ENCODE measurements around the gene MRGPRX1.
"Not testable (repeated sequence)": the region's sequence is repeated elsewhere in the genome, so short reads cannot be mapped to it uniquely, and the experiment has no call there.

MRGPRX1 gene

GRCh38 chr11:18936002-18936673 lies 3.1 kb downstream of the MRGPRX1 start:
- Histone ChIP-seq H3K79me2 (ENCODE audit: insufficient read depth, low read length) (no peaks in the 10 kb centered on the region), H3K9me2 (replicated peaks; ENCODE audit: insufficient read depth, low read length) (no peaks in the 10 kb centered on the region), H3K9ac (ENCODE audit: low read length) (no peak overlapping the region), H4K20me1 (ENCODE audit: low read depth, low read length) (no peaks in the 10 kb centered on the region), H3K4me3 (ENCODE audit: insufficient read depth, low read length, poor library complexity, severe bottlenecking) (no peak overlapping the region), H2AFZ (ENCODE audit: low read depth, low read length, severe bottlenecking) (no peak overlapping the region), H3F3A (ENCODE audit: insufficient read depth) (no peaks in the 10 kb centered on the region), H3K27ac (ENCODE audit: low read depth, low read length) (no peak overlapping the region), H3K9me3 (ENCODE audit: insufficient read depth, low read length) (no peaks in the 10 kb centered on the region), H3K27me3 (ENCODE audit: low read length) (no peaks in the 10 kb centered on the region), H3K36me3 (ENCODE audit: low read length) (no peaks in the 10 kb centered on the region), H3K4me2 (ENCODE audit: low read depth, low read length, poor library complexity, severe bottlenecking) (no peak overlapping the region)
- no peak for TF ChIP-seq CTCF (IDR thresholded peaks at IDR 0.05; ENCODE audit: insufficient read depth, low read length, poor library complexity, severe bottlenecking)
- TF ChIP-seq EZH2phosphoT487 (conservative IDR thresholded peaks at IDR 0.05; ENCODE audit: low read length) = no peak

- H2AFZ ChIP-seq (ENCODE audit: low read depth, low read length, severe bottlenecking) = no peak overlapping the region
- H3K9ac ChIP-seq (ENCODE audit: low read length) = no peak overlapping the region
- H3K4me2 ChIP-seq (ENCODE audit: low read depth, low read length, poor library complexity, severe bottlenecking) = no peak overlapping the region
- no peak overlapping the region for H3K4me3 ChIP-seq (ENCODE audit: insufficient read depth, low read length, poor library complexity, severe bottlenecking)
- H3K36me3 ChIP-seq (ENCODE audit: low read length) = no peaks in the 10 kb centered on the region
- no peak overlapping the region for H3K27ac ChIP-seq (ENCODE audit: low read depth, low read length)
- H3K27me3 ChIP-seq (ENCODE audit: low read length) = no peaks in the 10 kb centered on the region
- H3K9me2 ChIP-seq (replicated peaks; ENCODE audit: insufficient read depth, low read length) = no peaks in the 10 kb centered on the region
- TF ChIP-seq EZH2phosphoT487 (conservative IDR thresholded peaks at IDR 0.05; ENCODE audit: low read length) (no peak), CTCF (IDR thresholded peaks at IDR 0.05; ENCODE audit: insufficient read depth, low read length, poor library complexity, severe bottlenecking) (no peak)
- no peaks in the 10 kb centered on the region for H3K9me3 ChIP-seq (ENCODE audit: insufficient read depth, low read length)
- no peaks in the 10 kb centered on the region for H3F3A ChIP-seq (ENCODE audit: insufficient read depth)
- no peaks in the 10 kb centered on the region for H3K79me2 ChIP-seq (ENCODE audit: insufficient read depth, low read length)
- no peaks in the 10 kb centered on the region for H4K20me1 ChIP-seq (ENCODE audit: low read depth, low read length)
These were observed 4.9 kb downstream of the MRGPRX1 start for GRCh38 chr11:18934195-18934814.

GRCh38 chr11:18927550-18928322 lies 11.5 kb downstream of the MRGPRX1 start:
- Histone ChIP-seq H4K20me1 (ENCODE audit: low read depth, low read length) (no peaks in the 10 kb centered on the region), H3K27ac (ENCODE audit: low read depth, low read length) (no peak overlapping the region), H3K9me2 (replicated peaks; ENCODE audit: insufficient read depth, low read length) (no peaks in the 10 kb centered on the region), H3K27me3 (ENCODE audit: low read length) (no peaks in the 10 kb centered on the region), H3K4me2 (ENCODE audit: low read depth, low read length, poor library complexity, severe bottlenecking) (no peak overlapping the region), H3K36me3 (ENCODE audit: low read length) (no peaks in the 10 kb centered on the region), H3K79me2 (ENCODE audit: insufficient read depth, low read length) (no peaks in the 10 kb centered on the region), H3K4me3 (ENCODE audit: insufficient read depth, low read length, poor library complexity, severe bottlenecking) (no peak overlapping the region), H3F3A (ENCODE audit: insufficient read depth) (no peaks in the 10 kb centered on the region), H2AFZ (ENCODE audit: low read depth, low read length, severe bottlenecking) (no peak overlapping the region), H3K9me3 (ENCODE audit: insufficient read depth, low read length) (no peaks in the 10 kb centered on the region), H3K9ac (ENCODE audit: low read length) (no peak overlapping the region)
- no peak for TF ChIP-seq EZH2phosphoT487 (conservative IDR thresholded peaks at IDR 0.05; ENCODE audit: low read length)
- no peak for TF ChIP-seq CTCF (IDR thresholded peaks at IDR 0.05; ENCODE audit: insufficient read depth, low read length, poor library complexity, severe bottlenecking)

GRCh38 chr11:18925426-18925825 lies 13.8 kb downstream of the MRGPRX1 start:
- not testable (repeated sequence) for H4K20me1 ChIP-seq (ENCODE audit: low read depth, low read length); H3K36me3 ChIP-seq (ENCODE audit: low read length); H2AFZ ChIP-seq (ENCODE audit: low read depth, low read length, severe bottlenecking); H3K79me2 ChIP-seq (ENCODE audit: insufficient read depth, low read length); H3K4me2 ChIP-seq (ENCODE audit: low read depth, low read length, poor library complexity, severe bottlenecking); H3K27ac ChIP-seq (ENCODE audit: low read depth, low read length); H3K4me3 ChIP-seq (ENCODE audit: insufficient read depth, low read length, poor library complexity, severe bottlenecking); H3F3A ChIP-seq (ENCODE audit: insufficient read depth); H3K27me3 ChIP-seq (ENCODE audit: low read length); H3K9me3 ChIP-seq (ENCODE audit: insufficient read depth, low read length); H3K9me2 ChIP-seq (replicated peaks; ENCODE audit: insufficient read depth, low read length); H3K9ac ChIP-seq (ENCODE audit: low read length)

All from SU-DHL-6 (cell line).